Measurements from ENCODE around the gene COMMD2.

COMMD2 gene

GRCh38 chr3:149703466-149703865 is 48.8 kb downstream of the COMMD2 start:
- no peak overlapping the region for H3K4me3 ChIP-seq (ENCODE audit: low read depth, low read length)
- in situ Hi-C loops (cut with HindIII; ENCODE audit: low sequenced_read_pairs), result no loop called here
- no peak for DNase-seq (ENCODE audit: low read depth, low spot score)
- TF ChIP-seq CTCF (IDR thresholded peaks at IDR 0.05; ENCODE audit: low read depth, low read length), result no peak

DNA sequence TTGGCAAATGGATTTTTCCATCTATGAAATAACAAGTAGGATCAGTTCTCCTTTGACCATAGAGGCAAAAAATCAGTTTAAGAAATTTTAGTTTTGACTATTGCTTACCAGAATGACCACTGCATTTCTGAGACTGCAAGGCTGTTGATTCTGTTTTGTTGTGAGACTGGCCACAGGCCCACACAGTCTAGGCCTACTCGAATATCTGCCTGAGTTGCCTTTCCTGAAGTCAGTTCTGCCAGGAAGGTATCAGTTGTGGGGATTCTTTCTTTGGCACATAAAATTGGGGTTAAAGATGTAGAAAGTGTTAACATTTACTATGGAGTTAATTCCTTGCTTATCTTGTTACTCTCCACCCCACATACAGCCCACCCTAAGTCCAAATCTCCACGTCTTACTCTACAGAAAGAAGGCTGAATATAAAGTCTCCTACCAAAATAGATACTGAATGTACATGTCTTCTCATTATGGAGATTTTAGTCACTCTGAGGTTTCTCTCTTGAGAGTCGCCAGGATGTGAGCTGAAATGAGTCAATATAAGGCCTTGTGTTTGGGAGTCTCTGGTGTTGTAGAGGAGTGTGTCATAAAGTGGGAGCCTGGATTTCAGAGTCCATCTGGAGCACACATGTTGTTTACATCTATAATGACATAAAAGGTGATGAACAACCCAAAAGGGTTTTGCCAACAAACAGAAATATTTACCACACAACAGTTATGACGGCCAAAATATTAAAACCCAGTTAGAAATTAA is 49.4 kb downstream of the COMMD2 start:
- TF ChIP-seq CTCF (IDR thresholded peaks at IDR 0.05; ENCODE audit: low read depth, low read length), result no peak
- in situ Hi-C loops (cut with HindIII; ENCODE audit: low sequenced_read_pairs), result no loop called here
- peak; percentile 86 for DNase-seq (ENCODE audit: low read depth, low spot score)

GRCh38 chr3:149701977-149702350 is 50.3 kb downstream of the COMMD2 start:
- DNase-seq (ENCODE audit: low read depth, low spot score), result no peak
- in situ Hi-C loops (cut with HindIII; ENCODE audit: low sequenced_read_pairs), result no loop called here
- H3K4me3 ChIP-seq (ENCODE audit: low read depth, low read length), result no peak overlapping the region
- TF ChIP-seq CTCF (IDR thresholded peaks at IDR 0.05; ENCODE audit: low read depth, low read length), result no peak

More for the DNA sequence above, 49.4 kb downstream of the COMMD2 start:
- no peak overlapping the region for H3K4me3 ChIP-seq (ENCODE audit: low read depth, low read length)

- DNase-seq (ENCODE audit: low read depth, low spot score), result no peak
- in situ Hi-C loops (cut with HindIII; ENCODE audit: low sequenced_read_pairs), result no loop called here
- TF ChIP-seq CTCF (IDR thresholded peaks at IDR 0.05; ENCODE audit: low read depth, low read length), result no peak
- no peak overlapping the region for H3K4me3 ChIP-seq (ENCODE audit: low read depth, low read length)
Measured at GRCh38 chr3:149701206-149701976, 50.9 kb downstream of the COMMD2 start.
